ENCODE results near the gene PPP1R18.
"Not testable (repeated sequence)": the region's sequence is repeated elsewhere in the genome, so short reads cannot be mapped to it uniquely, and the experiment has no call there.

The PPP1R18 gene

DNA sequence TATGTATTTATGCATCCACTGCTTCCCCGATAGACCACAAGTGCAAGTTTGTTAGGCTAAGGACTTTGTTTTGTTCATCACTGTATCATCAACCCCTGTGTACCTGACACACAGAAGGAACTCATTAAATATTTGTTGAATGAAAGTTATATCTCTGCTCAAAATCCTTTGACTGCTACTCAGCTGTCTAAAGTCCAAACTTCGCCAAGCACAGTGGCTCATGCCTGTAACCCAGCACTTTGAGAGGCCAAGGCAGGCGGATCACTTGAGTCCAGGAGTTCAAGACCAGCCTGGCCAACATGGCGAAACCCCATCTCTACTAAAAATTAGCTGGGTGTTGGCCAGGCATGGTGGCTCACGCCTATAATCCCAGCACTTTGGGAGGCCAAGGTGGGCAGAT is 28.5 kb downstream of the PPP1R18 start:
- DNase-seq, result not testable (repeated sequence)

DNA sequence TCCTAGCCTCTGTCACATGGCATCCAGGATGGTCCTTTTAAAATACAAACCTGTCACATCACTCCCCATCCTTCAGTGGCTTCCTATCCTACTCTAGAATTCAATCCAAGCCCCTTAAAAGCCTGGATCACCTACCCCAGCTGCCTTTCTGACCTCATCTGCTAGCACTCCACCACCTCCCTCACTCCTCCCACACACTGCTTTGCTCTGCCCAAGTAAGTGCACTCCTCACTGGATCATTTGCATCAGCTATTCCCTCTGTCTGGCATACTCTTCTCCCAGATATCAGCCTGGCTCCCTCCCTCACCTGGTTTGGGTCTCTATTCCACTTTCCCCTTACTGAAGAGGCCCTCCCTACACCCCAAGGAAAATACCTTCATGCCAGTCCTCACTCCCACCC is 29.0 kb downstream of the PPP1R18 start:
- DNase-seq, result no peak

DNA sequence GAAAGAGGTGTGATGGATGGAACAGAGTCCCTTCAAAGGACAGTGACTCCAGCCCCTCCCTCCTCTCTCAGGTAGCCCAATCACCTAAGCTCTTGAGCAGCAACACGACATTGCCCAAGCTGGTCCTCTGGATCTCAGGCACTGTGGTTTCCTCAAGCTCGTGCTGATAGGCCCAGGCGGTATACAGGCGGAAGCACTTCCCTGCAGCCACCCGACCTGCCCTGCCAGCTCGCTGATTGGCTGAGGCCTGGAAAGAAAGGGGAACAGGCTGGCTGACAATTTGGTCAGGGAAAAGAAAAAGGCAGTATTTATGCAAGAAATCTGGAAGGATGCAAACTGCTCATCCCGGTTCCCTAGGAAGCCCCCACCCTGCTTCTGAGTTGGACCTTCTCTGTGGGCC is 29.9 kb downstream of the PPP1R18 start:
- DNase-seq, result no peak

DNA sequence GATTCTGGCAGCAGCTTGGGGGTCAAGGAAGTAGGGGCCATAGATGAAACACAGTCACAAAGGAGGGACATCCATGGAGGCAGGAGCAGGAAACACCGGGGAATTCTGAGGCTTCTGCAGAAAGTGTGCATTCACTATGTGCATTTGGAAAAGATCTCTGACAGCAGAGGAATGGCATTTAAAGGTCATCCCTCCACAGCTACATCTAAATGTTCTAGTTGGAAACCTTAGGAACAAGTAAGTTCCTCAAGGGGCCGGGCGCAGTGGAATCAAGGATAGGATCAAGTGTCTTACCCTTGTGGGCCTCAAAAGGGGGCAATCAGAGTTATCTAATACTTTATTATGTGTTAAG is 30.7 kb downstream of the PPP1R18 start:
- DNase-seq, result no peak

DNA sequence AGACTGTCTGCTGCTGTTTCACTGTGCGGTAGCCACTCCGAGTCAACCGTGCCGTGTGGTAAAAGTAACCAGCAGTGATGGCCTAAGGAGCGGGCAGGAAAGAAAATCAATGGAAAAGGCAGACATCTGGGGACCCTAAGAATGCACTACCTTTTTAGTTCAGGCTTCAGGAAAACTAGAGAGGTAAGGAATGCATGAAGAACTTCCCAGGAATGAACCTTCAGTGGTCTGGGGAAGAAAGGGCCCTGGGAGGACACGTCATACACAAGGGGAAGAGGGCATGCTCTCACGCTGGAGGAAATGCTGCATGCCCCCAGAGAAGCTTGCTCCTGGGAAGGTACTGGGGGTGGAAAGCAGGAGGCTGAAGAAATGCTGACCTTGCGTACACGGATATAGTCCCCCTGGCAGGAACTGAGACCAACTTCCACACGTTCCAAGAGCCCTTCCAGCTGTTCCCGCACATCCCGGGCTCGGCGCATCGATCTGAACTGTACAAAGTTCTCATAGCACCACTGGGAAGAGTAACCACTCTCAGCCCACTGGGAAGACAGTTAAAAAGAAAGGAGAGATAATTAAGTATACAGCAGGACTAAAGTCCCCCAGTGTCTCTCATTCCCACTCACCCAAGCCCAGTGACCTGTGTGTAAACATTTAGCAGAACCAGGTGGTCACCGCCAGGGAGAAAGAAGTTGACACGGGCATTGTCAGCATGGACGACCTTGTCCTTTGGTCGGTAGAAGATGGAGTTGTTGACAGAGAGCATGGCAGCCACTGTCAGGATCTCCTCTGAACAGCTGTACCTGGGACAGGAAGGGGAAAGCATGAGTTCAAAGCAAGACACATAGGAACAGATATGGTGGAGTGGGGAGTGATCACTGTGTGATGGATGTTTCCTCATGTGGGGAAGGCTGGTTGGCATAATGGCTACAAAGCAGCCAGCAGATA is 31.4 kb downstream of the PPP1R18 start:
- DNase-seq, result no peak

DNA sequence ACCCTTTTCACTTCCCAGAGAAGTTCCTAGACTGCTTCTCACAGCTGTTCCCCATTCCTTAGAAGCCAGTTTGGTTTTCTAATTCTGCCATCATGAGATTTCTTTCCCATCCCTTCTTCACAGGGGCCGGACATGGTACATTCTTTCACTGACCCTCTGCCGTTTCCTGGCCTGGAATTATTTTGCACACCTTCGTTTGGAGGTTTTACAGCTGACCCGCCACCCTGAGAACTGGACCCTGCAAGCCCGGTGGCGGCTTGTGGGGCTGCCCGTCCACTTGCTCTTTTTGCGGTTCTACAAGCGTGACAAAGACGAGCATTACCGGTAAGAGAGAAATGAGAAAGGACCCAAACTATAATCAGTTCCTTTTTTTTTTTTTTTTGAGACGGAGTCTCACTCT is 35.3 kb downstream of the PPP1R18 start:
- no peak for DNase-seq

DNA sequence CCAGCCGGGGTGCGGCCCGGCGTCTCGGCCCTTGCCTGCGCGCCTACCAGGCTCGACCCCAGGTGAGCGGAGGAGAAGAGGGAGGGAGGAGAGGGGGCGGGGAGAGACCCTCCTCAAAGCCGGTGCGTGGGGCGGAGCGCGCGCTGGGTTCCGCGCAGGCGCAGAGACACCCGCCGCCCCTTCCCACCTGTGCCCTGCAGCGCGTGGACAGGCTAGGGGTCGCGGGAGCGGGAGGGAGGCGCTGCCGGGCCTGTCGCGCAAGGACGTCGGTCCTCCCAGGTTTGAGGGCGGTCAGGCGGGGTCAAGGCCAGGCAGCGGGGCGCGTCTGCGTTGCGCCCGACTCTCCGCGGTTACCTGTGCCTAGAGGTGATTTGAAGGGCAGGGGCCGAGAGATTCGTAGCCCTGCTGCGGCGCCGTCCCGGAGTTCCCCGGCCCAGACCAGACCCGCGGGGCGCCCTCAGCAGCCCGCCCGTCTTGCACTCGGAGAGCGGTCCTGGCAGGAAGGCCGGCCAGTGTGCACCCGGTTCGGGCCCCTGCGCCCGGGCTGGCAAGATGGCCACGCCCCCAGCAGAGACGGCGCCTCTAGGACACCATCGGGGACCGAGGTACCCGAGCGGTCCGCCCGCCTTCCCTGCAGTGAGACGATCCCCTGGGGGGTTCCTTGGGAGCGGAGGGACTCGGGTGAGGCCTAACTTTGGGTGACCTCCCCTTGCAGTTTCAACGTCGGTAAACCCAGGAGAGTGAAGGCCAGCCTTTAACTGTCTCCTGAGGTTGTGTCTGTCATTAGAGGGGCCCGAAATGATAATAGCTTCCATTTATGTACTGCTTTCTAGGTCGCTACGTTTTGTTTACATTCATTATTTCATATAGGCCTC is 39.0 kb downstream of the PPP1R18 start:
- DNase-seq, result peak; percentile 84

DNA sequence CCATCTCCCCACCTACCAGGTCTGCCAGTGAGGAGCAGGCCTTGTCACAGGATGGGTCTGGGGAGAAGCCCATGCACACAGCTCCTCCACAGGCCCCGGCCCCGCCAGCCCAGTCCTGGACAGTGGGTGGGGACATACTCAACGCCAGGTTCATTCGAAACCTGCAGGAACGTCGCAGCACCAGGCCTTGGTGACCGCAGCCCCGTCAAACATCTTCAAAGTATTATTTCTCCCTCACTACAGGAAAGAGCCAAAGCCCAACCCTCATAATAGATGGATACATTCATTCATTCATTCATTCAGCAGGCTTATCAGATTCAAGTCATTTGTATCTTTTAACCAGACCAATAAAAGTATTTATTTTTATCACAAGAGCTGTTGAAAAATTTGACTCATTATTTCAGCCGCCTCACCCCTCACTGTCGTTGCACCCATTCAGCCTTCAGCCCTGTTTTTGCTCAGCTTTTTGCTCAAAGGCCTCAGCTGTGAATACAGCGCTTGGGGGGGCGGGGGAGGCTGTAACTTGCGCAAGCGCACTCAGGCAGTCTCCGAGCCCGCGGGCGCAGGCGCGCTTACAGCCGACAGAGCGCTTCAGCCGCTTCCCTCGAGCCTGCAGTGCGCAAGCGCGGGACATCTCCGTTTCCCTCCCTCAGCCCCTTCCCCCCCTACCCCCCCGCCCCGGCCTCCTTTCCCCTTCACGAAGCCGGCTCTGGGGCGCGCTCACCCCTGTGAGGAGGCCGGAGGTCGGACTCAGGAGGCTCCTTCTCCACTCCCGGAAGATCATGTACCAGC is 39.8 kb downstream of the PPP1R18 start, which contains the start of gene C6orf136:
Gene C6orf136 (plus strand): TSS at position 684 of the 792 bp plus-strand sequence. CDS start 99 bp downstream, at position 783.
- peak; percentile 93 for DNase-seq

DNA sequence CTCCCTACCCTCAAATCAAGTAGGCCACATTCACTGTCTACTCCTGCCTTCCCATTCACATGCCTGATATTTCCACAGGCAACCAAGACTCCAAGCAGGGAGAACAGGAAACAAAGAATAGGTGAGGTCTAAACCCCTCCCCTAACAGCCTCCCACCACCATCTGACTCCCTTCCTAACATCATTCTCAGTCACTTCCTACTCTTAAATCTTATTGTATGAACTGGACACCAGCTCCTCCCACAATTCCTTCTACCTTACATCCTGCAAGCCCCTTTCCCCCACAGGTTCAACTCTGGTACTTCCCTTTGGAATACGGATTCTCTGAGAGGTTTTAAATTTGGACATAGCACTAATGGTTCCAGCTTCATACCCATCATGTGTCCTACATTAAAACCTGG is 40.5 kb downstream of the PPP1R18 start:
- DNase-seq, result no peak

DNA sequence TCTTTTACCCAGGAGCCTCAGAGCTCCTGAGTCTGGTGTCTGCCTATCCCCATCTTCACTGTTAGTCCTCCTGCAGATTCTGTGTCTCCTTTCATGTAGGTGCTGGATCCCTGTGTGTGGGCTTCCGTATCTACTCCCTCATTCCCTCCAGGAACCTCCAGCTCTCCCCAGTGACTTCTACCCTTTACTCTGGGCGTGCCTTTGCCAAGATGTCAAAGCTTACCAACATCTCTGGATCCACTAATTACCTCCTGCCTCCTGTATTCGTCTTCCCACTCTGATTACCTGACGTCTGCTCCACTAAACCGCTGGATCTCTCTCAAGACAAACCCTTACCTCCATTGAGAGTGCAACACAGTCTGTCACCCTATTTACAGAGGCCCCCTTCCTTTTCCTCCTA is 41.7 kb downstream of the PPP1R18 start:
- DNase-seq, result no peak

DNA sequence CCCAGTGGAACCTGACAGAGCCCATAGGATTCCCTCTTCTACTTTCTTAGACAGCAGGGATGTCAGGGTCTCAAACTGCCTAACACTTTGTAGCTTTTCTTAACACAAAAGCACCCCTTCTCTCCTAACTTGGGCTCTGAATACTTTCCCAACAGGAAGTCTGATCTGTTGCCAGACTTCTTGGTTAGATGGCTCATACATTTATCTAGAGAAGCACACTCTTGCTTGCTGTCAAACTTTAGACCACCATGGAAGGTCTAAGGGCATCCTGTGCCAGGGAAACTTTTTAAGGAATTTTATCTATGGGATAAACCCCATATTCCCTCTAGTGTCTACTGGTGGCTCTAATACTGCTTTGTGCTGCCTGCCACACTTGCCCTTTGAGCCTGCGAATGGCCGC is 42.8 kb downstream of the PPP1R18 start:
- no peak for DNase-seq

DNA sequence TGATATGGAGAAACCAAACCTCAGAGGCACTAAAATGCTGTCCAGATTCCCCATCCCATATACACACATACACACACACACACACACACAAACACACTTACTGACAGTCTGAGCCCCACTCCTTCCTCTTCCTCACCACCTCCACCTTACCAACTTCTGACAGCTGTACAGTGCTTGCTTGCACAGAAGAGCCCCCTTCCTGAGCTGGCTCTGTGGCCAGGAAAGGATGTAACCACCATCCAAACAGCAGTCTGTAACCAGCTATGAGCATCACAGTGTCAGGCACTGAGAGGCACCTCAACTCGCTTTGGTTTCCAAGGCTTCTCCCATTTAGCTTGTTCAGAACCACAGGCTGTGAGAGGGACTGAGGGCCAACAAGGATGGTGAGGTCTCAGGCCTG is 45.4 kb downstream of the PPP1R18 start:
- DNase-seq, result no peak

DNA sequence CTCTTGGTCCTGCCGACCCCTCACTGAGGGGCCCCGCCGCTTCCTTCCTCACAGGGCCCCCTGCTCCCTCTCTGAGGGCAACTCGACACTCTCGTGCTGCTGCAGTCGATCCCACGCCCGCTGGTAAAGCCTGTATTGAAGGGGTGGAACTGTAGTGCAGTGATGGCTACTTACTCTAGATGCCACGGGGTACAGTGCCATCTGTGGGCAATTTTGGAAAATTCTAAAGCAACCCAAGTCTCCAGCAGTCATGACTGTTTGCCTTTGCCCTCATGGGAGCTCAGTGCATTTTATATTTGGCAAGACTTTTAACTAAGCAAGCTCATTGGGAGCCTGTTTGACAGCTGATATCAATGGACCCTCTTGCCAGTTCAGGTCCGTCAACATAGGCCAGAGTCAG is 46.0 kb downstream of the PPP1R18 start:
- DNase-seq, result no peak

DNA sequence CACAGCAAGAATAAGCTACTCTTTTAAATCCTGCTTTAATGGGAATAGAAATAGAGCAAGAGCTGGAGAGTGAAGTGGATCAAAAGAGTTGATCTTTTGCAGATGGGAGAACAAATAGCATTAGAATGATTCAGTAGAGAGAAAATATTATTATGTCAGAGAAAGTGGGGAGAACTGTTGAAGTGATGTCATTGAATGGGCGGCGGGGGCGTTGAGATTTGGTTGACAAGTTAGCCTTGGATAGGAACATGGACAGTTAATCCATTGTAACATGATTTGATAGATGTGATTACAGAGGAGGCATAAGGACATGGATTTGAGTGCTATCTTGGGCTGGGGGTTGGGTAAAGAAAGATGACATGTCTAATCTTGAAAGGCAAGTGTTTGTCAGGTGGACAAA is 50.6 kb downstream of the PPP1R18 start:
- DNase-seq, result no peak

DNA sequence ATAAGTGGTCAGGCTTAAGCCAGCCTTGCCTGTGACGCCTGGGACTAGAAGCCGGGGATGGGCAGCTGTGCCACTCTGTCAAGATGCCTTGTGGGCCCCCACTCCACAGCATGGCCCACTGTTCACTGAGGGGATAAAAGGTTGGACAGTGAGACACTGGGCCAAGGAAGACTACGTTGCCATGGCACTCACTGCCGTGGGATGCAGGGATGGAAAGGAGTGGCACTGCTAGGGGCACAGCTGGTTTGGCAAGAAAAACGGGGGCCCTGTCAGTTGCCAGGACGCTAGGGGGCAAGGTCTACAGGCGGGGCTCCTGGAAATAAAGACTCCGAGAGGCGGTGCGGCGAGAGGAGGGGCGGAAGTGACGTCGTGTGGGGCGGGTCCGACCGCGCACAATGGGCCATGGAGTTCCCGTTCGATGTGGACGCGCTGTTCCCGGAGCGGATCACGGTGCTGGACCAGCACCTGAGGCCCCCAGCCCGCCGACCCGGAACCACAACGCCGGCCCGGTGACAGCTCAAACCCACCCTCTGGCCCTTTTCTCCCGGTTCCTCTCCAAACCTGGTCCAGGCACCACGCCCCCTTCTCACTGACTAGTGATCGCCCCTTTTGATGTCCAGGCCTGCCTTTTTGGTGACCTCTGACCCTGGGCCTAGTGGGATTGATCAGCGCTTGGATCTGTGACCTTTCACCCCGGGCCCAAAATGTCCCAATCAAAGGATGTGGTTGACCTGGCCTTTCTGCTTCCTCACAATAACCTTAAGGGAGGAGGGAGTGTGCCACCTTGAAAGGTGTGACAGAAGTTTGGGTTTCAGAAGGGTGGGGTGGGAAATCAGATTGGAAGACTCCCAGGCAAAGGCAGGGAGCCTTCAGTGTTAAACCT is 59.7 kb downstream of the PPP1R18 start, which contains the start of gene ATAT1:
Gene ATAT1 (plus strand): TSS at position 391 of the 883 bp plus-strand sequence.
- DNase-seq, result peak; percentile 90
